HG02642 (cell line): ENCODE results near the gene TAF1B.

Experiments used
- ATAC-seq: cut with Tn5 transposase; IDR thresholded peaks from one replicate; pipeline ENCODE4 v1.9.1; 2021; ENCODE audit warnings: mild to moderate bottlenecking; ENCODE audit not compliant: unreplicated experiment, poor library complexity

TAF1B gene

GRCh38 chr2:9843229-9844035 lies at the start of gene TAF1B:
TSS of gene TAF1B (plus strand) at chr2:9843474. CDS start at chr2:9843542, 68 bp downstream.
- peak; percentile 93 for ATAC-seq

DNA sequence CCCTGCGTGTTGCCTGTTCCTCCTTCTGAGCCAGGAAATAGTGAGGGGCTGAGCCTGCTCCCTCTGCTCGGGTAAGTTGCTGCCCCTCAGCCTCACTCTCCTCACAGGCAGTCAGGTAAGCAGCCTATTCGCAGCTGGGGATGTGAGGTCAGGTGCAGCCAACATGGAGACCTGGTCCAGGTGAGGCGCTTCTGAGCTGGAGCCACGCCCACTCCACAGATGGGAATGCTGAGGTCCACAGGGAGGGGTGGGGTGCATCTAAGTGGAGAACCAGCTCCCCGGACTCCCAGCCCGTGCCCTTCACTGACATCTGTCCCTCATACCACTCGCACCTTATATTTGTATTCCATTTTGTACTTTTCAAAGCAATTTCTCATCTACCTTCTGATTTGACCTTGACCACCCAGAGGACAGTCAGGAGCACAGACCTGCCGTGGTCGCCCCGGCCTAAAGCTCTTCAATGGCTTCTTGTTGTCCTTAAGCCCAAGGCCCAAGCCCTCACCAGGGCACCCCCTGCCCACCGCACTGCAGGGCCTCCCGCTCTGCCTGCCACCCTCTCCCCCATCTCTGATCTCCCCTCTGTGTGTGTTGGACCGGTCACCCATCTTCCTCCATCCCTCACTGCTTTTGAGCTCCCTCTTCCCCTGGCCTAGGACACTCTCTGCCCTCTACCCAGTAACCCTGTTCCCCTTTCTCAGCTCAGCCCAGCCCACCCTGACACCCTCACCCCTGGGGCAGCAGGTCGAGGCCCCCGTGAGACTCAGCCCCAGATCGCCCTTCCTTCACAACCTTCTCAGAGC lies 49.2 kb upstream of the TAF1B start:
- ATAC-seq, result no peak

- ATAC-seq, result no peak
These were observed 48.2 kb upstream of the TAF1B start for GRCh38 chr2:9795071-9795470.

GRCh38 chr2:9796056-9797010 lies 46.9 kb upstream of the TAF1B start:
- ATAC-seq, result no peak

- no peak for ATAC-seq
These were observed 46.2 kb upstream of the TAF1B start for GRCh38 chr2:9797086-9797485.

GRCh38 chr2:9797681-9798556 lies 45.4 kb upstream of the TAF1B start:
- ATAC-seq, result no peak

GRCh38 chr2:9799011-9799596 lies 44.2 kb upstream of the TAF1B start:
- no peak for ATAC-seq

- ATAC-seq, result peak; percentile 89
These were observed 43.3 kb upstream of the TAF1B start for GRCh38 chr2:9799729-9800632.

DNA sequence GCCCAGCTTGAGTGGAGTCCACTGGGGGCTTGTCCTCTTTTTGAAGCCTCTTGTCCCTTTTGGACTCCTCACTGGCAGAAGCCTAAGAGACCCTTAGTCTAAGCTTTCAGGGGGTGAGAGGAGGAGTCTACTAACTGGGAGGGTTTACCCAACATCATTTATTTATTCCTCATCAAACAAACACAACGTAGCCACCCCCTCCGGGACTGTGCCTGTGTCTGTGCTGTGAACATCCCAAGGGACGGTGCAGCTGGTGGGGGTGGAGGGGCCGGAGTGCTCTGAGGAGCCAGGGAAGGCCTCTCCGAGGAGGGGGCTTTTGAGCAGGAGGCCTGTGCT lies 42.7 kb upstream of the TAF1B start:
- ATAC-seq, result no peak

DNA sequence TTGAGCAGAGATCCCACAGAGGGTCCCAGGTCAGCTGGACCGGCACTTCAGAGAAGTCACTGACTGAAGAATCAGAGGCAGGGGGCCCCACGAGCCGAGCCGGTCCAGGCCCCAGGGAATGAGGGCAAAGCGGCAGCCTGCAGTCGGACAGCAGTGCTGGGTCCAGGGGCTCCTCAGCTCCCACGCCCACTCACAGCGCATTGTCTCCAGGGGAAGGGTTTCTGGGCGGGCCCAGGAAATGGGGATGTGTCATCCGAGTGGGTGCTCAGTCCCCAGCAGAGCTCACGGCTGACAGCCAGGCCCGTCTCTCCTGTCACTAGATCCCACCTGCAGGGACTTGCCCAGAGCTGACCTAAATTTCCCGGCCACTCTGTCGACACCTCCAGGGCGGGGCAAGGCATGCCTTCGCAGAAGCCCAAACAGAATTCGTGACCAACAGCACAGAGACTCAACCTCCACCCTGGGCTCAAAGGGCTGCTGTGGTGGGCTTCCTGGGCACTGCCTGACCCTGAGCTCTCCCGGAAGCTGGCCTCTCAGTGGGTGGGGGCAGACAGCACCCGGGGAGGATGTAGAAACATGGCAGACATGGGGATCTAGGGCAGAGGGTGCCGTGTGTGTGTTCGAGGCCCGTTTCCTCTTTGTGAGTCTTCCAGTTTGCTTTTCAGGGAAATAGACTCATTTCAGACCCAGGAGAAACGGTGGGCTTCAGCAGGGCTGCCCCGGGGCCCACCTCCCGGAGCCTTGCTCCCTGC lies 42.1 kb upstream of the TAF1B start:
- ATAC-seq, result no peak

DNA sequence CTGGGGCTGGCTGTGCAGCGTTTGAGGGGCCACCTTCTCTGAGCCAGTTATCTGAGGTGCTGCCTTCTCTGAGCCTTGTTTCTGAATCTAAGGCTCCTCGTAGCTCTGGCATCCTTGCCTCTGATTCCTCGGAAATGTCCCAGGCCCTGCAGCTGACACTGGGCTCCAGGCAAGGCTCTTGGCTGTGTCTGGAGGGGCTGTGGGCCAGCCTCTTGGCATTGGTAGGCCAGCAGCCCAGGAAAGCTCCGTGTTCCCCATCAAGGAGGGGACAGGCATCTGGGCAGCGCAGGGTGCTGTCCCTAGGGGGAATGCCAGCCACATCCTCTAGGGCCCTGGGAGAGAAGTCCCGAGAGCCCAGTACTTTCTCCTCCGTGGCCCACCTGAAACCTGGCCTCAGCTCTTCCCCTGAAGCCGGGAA lies 40.7 kb upstream of the TAF1B start:
- no peak for ATAC-seq

GRCh38 chr2:9803023-9803805 lies 40.1 kb upstream of the TAF1B start:
- ATAC-seq, result no peak

GRCh38 chr2:9805435-9806297 lies 37.6 kb upstream of the TAF1B start:
- ATAC-seq, result no peak

DNA sequence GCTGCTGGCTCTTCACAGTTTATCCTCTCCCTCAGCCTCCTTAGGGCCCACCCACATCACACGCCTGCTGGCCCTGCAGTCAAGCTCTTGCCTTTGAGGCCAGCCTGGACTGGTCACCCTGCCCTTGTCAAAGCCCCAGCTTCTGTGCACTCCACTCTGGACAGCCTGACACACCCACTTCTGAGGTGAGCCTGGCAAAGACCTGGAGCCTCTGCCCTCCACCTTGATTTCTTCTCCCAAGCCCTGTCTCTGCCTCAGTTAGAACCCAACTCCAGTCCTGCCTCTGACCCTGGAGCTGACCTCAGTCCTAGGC lies 37.0 kb upstream of the TAF1B start:
- ATAC-seq, result no peak

- no peak for ATAC-seq
These were observed 36.6 kb upstream of the TAF1B start for GRCh38 chr2:9806656-9807055.

- ATAC-seq, result no peak
These were observed 36.2 kb upstream of the TAF1B start for GRCh38 chr2:9807056-9807455.
